Tibial nerve (tissue), 4 donors: ENCODE data around the gene CDH4. TPM values are rescaled to one million over a fixed set of nuclear protein-coding genes. Genes with fewer than 3 reads are reported as not detected.

Experiments used
- DNase-seq, 2 donors: peaks; one replicate each; pipeline ENCODE4 v3.0.0-alpha.2; 2019; ENCODE audit warnings: low spot score in 2 of 2
- H3K27ac ChIP-seq, 4 donors: fragments of 200-600 bp; sonication (generic) in 3 of 4; one replicate each; pipeline ENCODE4 v1.5.1; 2017 to 2019; ENCODE audit warnings: mild to moderate bottlenecking in 1 of 4
- H3K27me3 ChIP-seq, 2 donors: fragments of 200-600 bp; sonication (generic) in 1 of 2; one replicate each; pipeline versions ENCODE4 v1.5.1 to v1.6.0; 2017 to 2019
- H3K36me3 ChIP-seq, 3 donors: fragments of 200-600 bp; sonication (generic); one replicate each; pipeline ENCODE4 v1.5.1; 2018 to 2019
- H3K4me1 ChIP-seq, 4 donors: fragments of 200-600 bp; sonication (generic) in 3 of 4; one replicate each; pipeline ENCODE4 v1.5.1; 2017 to 2019
- H3K4me3 ChIP-seq, 4 donors: fragments of 200-600 bp; sonication (generic) in 3 of 4; one replicate each; pipeline ENCODE4 v1.5.1; 2017 to 2019; ENCODE audit warnings: mild to moderate bottlenecking in 1 of 4, moderate library complexity in 1 of 4
- H3K9me3 ChIP-seq, 4 donors: fragments of 200-600 bp; sonication (generic) in 3 of 4; one replicate each; pipeline ENCODE4 v1.5.1; 2017 to 2019
- EP300 ChIP-seq, 2 donors: sonication (generic); formaldehyde crosslinking; IDR thresholded peaks; one replicate each; pipeline ENCODE4 v1.6.1; 2017; ENCODE audit warnings: antibody characterized with exemption in 2 of 2, mild to moderate bottlenecking in 1 of 2
- POLR2A ChIP-seq, 2 donors: fragments of 450-650 bp; IDR thresholded peaks; one replicate each; pipeline ENCODE4 v1.6.1; 2017; ENCODE audit warnings: antibody characterized with exemption in 2 of 2, mild to moderate bottlenecking in 2 of 2, moderate library complexity in 2 of 2
- WGBS, 2 donors: methylation state at CpG; one replicate each; pipeline ENCODE4 v1.1.5; 2018; 5-methylcytosine and 5-hydroxymethylcytosine counted together
- total RNA-seq, 4 donors: library from RNA; depleted of rRNA; stranded (reverse); fragments of >200 nt; gene quantifications; one replicate each; pipeline ENCODE4 v1.1.0, GENCODE V29; 2016
- TF ChIP-seq, protein P1 (sequence below), 5 experiments: fragments of 200-600 bp in 3 of 5; fragments of 450-650 bp in 2 of 5; sonication (generic) in 3 of 5; IDR thresholded peaks; one replicate each; pipeline ENCODE4 v1.5.1; 2016 to 2019; ENCODE audit warnings: antibody characterized with exemption in 5 of 5, mild to moderate bottlenecking in 3 of 5, moderate library complexity in 2 of 5

Gene CDH4
- total RNA-seq, 4 donors from 2014 or later: 0.78 to 2.3 (median 1.0) TPM

DNA sequence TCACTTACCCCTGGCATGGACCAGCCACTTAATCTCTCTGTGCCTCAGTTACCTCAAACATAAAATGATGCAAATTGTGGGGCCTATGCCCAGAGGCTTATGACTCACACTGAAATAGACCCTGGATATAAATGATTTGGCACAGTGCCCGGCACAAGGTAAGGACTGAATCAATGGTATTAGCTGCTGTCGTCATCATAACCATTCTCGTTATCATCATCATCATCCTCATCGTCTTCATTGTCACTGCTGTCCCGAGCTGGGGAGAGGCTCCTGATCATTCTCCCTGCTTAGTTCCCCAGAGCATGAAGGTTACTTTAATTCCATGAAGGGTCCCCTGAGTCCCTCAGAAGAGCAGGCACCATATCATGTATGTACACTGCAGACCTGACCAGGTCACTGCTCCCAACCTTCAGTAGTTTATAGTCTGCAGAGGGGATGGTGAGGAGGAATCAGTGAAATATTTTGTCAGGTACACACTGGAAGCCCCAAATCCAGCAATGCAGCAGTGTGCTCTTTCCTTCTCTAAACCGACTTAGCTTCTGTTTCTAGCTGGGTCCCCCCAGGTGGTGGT lies 664.3 kb downstream of the CDH4 start:
- H3K36me3 ChIP-seq: no peaks in the 10 kb centered on the region
- no peak overlapping the region for H3K4me3 ChIP-seq
- no peaks in the 10 kb centered on the region for H3K4me1 ChIP-seq
- TF ChIP-seq, protein P1, sequence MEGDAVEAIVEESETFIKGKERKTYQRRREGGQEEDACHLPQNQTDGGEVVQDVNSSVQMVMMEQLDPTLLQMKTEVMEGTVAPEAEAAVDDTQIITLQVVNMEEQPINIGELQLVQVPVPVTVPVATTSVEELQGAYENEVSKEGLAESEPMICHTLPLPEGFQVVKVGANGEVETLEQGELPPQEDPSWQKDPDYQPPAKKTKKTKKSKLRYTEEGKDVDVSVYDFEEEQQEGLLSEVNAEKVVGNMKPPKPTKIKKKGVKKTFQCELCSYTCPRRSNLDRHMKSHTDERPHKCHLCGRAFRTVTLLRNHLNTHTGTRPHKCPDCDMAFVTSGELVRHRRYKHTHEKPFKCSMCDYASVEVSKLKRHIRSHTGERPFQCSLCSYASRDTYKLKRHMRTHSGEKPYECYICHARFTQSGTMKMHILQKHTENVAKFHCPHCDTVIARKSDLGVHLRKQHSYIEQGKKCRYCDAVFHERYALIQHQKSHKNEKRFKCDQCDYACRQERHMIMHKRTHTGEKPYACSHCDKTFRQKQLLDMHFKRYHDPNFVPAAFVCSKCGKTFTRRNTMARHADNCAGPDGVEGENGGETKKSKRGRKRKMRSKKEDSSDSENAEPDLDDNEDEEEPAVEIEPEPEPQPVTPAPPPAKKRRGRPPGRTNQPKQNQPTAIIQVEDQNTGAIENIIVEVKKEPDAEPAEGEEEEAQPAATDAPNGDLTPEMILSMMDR (IDR thresholded peaks at IDR 0.05): no peak
- TF ChIP-seq EP300 (IDR thresholded peaks at IDR 0.05): no peak
- no peak for TF ChIP-seq POLR2A (IDR thresholded peaks at IDR 0.05)
- H3K27ac ChIP-seq: no peak overlapping the region
- no peaks in the 10 kb centered on the region for H3K27me3 ChIP-seq
- no peak for DNase-seq
- 83 to 90% methylated on average over 6 of the region's 6 CpGs for WGBS, 2 donors
- peaks cover 0 to 8% (median 0%) of the 10 kb centered on the region in 4 donors for H3K9me3 ChIP-seq

DNA sequence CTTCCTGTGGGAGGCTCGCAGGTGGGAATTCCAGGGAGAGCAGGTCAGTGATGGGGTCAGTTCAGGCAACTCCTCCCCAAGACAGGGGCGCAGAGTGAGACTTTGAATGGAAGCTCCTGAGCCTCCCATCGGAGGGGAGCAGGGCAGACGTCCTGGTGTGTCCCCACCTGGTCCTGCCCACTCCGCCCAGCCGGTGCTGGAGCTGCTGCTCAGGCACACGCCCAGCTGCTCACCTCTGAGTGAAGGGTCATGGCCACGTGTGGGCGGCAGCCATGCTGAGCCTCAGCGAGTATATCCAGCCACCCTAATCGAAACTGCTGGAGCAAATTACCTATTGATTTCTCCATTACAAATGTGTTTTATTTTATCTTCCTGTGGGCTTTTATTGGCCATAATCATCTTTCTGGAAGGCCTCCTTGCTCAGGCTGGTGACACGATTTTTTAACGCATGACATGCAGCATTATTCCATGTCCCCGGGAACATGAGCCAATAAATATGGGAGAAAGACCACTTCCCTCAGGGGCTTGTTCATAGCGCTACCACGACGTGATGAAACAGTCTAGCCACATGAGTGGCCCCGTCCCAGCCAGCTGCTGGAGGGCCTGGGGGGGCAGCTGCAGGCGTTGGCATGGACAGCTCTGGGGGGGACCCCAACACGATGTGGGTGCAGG lies 665.5 kb downstream of the CDH4 start:
- no peak for TF ChIP-seq POLR2A (IDR thresholded peaks at IDR 0.05)
- TF ChIP-seq EP300 (IDR thresholded peaks at IDR 0.05): no peak
- TF ChIP-seq, protein P1 (IDR thresholded peaks at IDR 0.05): no peak
- Histone ChIP-seq H3K4me3 (no peak overlapping the region), H3K27ac (no peak overlapping the region), H3K9me3 (peaks cover 0 to 8% (median 0%) of the 10 kb centered on the region in 4 donors), H3K27me3 (no peaks in the 10 kb centered on the region), H3K36me3 (no peaks in the 10 kb centered on the region), H3K4me1 (no peaks in the 10 kb centered on the region)
- 78 to 82% methylated on average over 16 to 18 of the region's 20 CpGs for WGBS, 2 donors
- no peak for DNase-seq

DNA sequence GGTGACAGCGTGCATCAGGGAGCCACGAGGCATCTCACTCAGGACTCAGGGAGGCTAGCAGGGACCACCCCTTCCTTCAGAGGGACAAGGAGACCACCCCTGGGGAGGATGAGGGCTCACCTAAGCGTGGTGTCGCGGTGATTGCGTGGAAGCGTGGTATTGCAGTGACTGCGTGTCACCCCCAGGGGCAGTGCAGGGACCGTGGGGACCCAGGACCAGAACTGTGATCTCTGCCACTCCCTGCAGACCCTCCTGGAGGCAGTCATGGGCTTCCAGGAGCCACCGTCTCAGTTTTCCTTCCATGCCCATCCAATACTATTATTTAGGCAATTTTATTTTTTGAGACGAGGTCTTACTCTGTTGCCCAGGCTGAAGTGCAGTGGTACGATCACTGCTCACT lies 666.5 kb downstream of the CDH4 start:
- Histone ChIP-seq H3K27ac (no peak overlapping the region), H3K27me3 (no peaks in the 10 kb centered on the region), H3K36me3 (no peaks in the 10 kb centered on the region), H3K9me3 (peaks cover 0 to 8% (median 0%) of the 10 kb centered on the region in 4 donors), H3K4me1 (no peaks in the 10 kb centered on the region), H3K4me3 (no peak overlapping the region)
- 87 to 94% methylated on average over 11 to 12 of the region's 12 CpGs for WGBS, 2 donors
- DNase-seq: no peak
- TF ChIP-seq EP300 (IDR thresholded peaks at IDR 0.05): no peak
- TF ChIP-seq, protein P1 (IDR thresholded peaks at IDR 0.05): no peak
- TF ChIP-seq POLR2A (IDR thresholded peaks at IDR 0.05): no peak

DNA sequence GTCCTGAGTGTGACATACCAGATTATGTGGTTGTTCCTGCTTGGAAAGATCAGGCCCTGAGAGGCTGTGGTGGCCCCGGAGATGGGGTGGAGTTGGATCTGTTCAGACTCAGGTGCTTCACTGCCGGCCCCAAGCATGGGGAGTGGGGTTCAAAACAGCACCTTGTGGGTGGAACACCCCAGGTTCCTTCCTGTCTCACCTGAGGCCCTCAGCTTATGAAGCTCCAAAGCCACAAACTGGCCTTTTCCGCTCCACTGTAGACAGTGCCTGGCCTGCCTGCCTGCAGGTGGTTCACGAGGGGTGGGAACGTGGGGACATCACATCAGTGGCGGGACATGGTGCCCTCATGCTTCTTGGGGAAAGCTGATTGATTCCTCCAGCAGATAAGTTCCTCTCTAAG lies 667.2 kb downstream of the CDH4 start:
- WGBS, 2 donors: 84 to 94% methylated on average over 6 of the region's 6 CpGs
- no peaks in the 10 kb centered on the region for H3K36me3 ChIP-seq
- no peaks in the 10 kb centered on the region for H3K27me3 ChIP-seq
- DNase-seq: no peak
- peaks cover 0 to 8% (median 0%) of the 10 kb centered on the region in 4 donors for H3K9me3 ChIP-seq
- H3K4me1 ChIP-seq: no peaks in the 10 kb centered on the region
- H3K4me3 ChIP-seq: no peak overlapping the region
- H3K27ac ChIP-seq: no peak overlapping the region
- TF ChIP-seq EP300 (IDR thresholded peaks at IDR 0.05): no peak
- no peak for TF ChIP-seq POLR2A (IDR thresholded peaks at IDR 0.05)
- TF ChIP-seq, protein P1 (IDR thresholded peaks at IDR 0.05): no peak

DNA sequence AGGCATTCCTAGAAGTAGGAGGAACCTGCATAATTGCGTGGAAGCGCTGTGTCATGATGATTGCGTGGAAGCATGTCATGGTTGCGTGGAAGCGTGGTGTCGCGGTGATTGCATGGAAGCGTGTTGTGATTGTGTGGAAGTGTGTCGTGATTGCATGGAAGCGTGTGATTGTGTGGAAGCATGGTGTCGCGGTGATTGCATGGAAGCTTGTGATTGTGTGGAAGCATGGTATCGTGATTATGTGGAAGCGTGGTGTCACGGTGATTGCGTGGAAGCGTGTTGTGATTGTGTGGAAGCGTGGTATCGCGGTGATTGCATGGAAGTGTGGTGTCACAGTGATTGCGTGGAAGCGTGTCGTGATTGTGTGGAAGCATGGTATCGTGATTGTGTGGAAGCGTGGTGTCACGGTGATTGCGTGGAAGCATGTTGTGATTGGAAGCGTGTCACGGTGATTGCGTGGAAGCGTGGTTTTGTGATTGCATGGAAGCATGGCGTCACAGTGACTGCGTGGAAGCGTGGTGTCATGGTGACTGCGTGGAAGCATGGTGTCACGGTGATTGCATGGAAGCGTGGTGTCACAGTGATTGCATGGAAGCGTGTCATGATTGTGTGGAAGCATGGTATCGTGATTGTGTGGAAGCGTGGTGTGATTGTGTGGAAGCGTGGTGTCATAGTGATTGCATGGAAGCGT lies 667.8 kb downstream of the CDH4 start:
- Histone ChIP-seq H3K4me3 (no peak overlapping the region), H3K9me3 (peaks cover 0 to 8% (median 0%) of the 10 kb centered on the region in 4 donors), H3K36me3 (no peaks in the 10 kb centered on the region), H3K27ac (no peak overlapping the region), H3K27me3 (no peaks in the 10 kb centered on the region), H3K4me1 (no peaks in the 10 kb centered on the region)
- WGBS, 2 donors: 83 to 84% methylated on average over 42 of the region's 42 CpGs
- TF ChIP-seq, protein P1 (IDR thresholded peaks at IDR 0.05): no peak
- no peak for TF ChIP-seq POLR2A (IDR thresholded peaks at IDR 0.05)
- no peak for TF ChIP-seq EP300 (IDR thresholded peaks at IDR 0.05)
- DNase-seq: no peak
